Ovary (tissue), 3 donors: ENCODE measurements around the gene SLC1A2.

Source experiments
- POLR2A ChIP-seq: fragments of 450-650 bp; IDR thresholded peaks from one replicate; pipeline ENCODE4 v1.6.1; 2017; ENCODE audit warnings: antibody characterized with exemption, mild to moderate bottlenecking, moderate library complexity
- TF ChIP-seq, protein P1 (sequence below), 3 donors: fragments of 450-650 bp in 2 of 3; fragments of 200-600 bp in 1 of 3; IDR thresholded peaks; one replicate each; pipeline versions ENCODE4 v1.5.1 to v1.8.0; 2016 to 2022; ENCODE audit warnings: antibody characterized with exemption in 3 of 3, mild to moderate bottlenecking in 1 of 3
- donor health status: DM: no; HTN: no; CAD: no.

DNA sequence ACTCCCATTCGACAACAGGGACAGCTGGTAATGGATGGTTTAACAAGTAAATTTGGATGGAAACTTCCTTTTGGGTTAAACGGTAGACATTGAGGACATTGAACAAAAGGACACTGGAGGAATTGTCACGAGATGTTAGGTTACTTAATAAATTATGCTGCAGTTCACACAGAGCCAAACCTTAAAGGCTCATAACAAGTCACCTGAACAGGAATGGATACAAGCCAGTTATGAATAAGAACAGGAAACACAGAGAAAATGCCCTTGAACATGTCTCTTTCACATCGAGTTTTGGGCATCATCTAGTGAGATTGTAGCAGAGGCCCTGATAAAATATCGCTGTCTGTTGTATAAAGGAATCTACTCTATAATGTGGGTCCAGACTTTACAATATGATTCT is 214.7 kb downstream of the SLC1A2 start:
- TF ChIP-seq POLR2A = no peak
- TF ChIP-seq, protein P1, sequence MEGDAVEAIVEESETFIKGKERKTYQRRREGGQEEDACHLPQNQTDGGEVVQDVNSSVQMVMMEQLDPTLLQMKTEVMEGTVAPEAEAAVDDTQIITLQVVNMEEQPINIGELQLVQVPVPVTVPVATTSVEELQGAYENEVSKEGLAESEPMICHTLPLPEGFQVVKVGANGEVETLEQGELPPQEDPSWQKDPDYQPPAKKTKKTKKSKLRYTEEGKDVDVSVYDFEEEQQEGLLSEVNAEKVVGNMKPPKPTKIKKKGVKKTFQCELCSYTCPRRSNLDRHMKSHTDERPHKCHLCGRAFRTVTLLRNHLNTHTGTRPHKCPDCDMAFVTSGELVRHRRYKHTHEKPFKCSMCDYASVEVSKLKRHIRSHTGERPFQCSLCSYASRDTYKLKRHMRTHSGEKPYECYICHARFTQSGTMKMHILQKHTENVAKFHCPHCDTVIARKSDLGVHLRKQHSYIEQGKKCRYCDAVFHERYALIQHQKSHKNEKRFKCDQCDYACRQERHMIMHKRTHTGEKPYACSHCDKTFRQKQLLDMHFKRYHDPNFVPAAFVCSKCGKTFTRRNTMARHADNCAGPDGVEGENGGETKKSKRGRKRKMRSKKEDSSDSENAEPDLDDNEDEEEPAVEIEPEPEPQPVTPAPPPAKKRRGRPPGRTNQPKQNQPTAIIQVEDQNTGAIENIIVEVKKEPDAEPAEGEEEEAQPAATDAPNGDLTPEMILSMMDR (IDR thresholded peaks at IDR 0.05) = no peak
